Measurements from ENCODE around the gene FOXP1.
A peak's percentile ranks its signal among the peaks of the same experiment; 100 is the strongest.

FOXP1 gene

DNA sequence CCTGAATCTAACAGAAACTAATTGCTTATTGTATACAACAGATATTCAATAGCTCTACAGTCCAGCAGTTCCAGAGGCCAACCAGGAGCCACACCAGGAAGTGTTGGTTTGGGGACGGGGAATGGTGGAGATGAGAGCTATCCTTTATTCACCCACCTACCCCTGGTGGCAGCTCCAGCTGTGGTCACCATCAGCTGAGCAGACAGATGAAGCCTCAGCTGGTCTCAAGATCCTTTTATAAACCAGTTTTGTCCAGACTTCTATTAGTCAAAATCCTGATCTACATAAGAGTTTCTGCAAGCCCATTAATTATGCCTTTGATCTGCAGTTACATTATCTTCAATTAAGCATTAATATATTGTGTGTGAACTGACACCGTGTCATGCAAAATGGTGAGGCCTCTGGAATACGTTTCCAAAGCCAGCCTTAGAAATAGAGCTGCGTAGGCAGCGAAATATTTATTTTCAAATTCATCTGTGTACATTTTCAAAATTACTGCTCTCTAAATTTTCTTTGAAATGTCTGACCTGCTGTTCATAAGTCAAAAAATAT, 488.8 kb downstream of the FOXP1 start:
- TF ChIP-seq CTCF (IDR thresholded peaks at IDR 0.05; ENCODE audit: extremely low read depth, insufficient read depth, missing control alignments) = no peak
- in situ Hi-C loops (cut with MboI; ENCODE audit: low pct_unique_long_range_greater_than_20kb, low sequenced_read_pairs, unreplicated experiment) = no loop called here
- DNase-seq (ENCODE audit: low spot score) = no peak

DNA sequence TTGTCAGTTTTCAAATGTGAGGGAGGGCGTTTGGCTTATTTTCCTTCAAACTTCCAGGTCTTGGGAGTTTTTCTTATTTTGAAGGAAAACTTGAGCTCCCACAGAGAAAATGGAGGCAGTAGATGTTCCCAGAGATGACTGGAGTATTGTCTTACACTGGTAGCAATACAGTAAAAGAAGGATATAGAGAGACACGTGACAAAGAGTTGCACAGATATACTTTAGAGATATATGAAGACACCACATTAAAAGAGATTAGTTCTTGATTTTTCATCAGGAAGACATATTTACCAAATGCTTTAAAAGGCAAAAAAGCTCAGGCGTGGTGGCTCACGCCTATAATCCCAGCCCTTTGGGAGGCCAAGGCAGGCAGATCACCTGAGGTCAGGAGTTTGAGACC, 490.9 kb downstream of the FOXP1 start:
- DNase-seq (ENCODE audit: low spot score) = no peak
- TF ChIP-seq CTCF (IDR thresholded peaks at IDR 0.05; ENCODE audit: extremely low read depth, insufficient read depth, missing control alignments) = no peak
- in situ Hi-C loops (cut with MboI; ENCODE audit: low pct_unique_long_range_greater_than_20kb, low sequenced_read_pairs, unreplicated experiment) = no loop called here

- peak; percentile 20 for DNase-seq (ENCODE audit: low spot score)
- TF ChIP-seq CTCF (IDR thresholded peaks at IDR 0.05; ENCODE audit: extremely low read depth, insufficient read depth, missing control alignments) = no peak
- in situ Hi-C loops (cut with MboI; ENCODE audit: low pct_unique_long_range_greater_than_20kb, low sequenced_read_pairs, unreplicated experiment) = no loop called here
These were observed 493.3 kb downstream of the FOXP1 start for GRCh38 chr3:71090207-71090606.

DNA sequence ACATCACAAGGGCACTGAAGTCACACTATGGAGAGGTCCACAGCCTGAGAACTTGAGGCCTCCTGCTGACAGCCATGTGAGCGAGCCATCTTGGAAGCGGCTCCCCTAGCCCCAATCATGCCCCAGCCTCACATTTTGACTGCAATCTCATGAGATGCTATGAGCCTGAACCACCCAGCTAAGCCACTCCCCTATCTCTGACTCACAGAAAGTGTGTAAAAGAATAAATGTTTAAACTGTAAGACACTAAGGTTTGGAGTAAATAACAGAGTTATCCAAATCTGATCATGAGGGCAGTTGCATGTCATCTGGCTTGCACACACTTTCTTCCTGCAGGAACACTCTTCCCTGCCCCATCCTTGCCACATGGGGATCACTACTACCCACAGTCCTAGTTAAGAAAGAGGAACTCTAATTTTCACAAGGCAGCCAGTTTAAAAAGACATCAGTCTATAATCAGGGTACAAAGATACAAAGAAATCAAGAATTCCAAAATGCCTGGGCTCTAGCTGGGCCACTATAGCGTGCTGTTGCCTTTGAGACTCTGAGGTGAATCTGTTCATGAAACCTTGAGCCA, 494.2 kb downstream of the FOXP1 start:
- in situ Hi-C loops (cut with MboI; ENCODE audit: low pct_unique_long_range_greater_than_20kb, low sequenced_read_pairs, unreplicated experiment) = no loop called here
- DNase-seq (ENCODE audit: low spot score) = no peak
- TF ChIP-seq CTCF (IDR thresholded peaks at IDR 0.05; ENCODE audit: extremely low read depth, insufficient read depth, missing control alignments) = no peak

DNA sequence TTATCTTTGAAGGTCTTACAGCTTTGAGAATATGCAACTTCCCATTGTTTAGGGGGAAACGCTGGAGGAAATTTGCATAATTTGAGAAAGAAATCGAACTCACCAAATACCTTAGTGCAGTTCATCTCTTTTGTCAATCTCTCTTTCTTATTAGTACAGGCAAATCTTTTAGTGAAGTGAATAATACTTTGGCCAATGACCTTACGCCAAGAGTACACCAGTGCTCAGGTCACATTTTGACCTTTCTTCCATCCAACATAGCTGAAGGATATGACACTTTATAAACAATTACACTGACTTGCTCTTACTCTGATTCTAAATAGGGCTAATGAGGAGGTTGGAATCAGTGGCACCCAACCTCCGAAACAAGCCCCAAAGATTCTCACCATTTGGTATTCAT, 494.8 kb downstream of the FOXP1 start:
- DNase-seq (ENCODE audit: low spot score) = no peak
- TF ChIP-seq CTCF (IDR thresholded peaks at IDR 0.05; ENCODE audit: extremely low read depth, insufficient read depth, missing control alignments) = no peak
- in situ Hi-C loops (cut with MboI; ENCODE audit: low pct_unique_long_range_greater_than_20kb, low sequenced_read_pairs, unreplicated experiment) = no loop called here

GRCh38 chr3:71088019-71088708, 495.4 kb downstream of the FOXP1 start:
- no peak for TF ChIP-seq CTCF (IDR thresholded peaks at IDR 0.05; ENCODE audit: extremely low read depth, insufficient read depth, missing control alignments)
- in situ Hi-C loops (cut with MboI; ENCODE audit: low pct_unique_long_range_greater_than_20kb, low sequenced_read_pairs, unreplicated experiment) = no loop called here
- no peak for DNase-seq (ENCODE audit: low spot score)

Data from GM13977 (cell line).